22Rv1 (cell line): ENCODE measurements around the gene SMIM28.

Experiments
- ZFX ChIP-seq: fragments of 450-650 bp; IDR thresholded peaks from 2 replicates; pipeline ENCODE4 v1.6.1; 2017; ENCODE audit warnings: antibody characterized with exemption, borderline replicate concordance
- TF ChIP-seq, protein P1 (sequence below): fragments of 450-650 bp; IDR thresholded peaks from 2 replicates; pipeline ENCODE4 v1.5.1; 2017; ENCODE audit warnings: mild to moderate bottlenecking

DNA sequence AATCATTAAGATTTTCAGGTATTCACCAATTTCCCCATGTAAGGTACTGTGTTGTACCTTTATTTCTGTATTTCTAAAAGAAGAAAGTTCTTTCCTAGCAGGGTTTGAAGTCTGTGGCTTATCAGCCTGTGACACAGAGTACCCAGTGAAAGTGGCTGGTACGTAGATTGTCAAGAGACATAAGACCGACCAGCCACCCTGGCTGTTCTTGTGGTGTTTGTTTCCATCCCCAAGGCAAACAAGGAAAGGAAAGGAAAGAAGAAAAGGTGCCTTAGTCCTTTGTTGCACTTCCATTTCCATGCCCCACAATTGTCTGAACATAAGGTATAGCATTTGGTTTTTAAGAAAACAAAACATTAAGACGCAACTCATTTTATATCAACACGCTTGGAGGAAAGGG is 40.6 kb upstream of the SMIM28 start:
- TF ChIP-seq, protein P1, sequence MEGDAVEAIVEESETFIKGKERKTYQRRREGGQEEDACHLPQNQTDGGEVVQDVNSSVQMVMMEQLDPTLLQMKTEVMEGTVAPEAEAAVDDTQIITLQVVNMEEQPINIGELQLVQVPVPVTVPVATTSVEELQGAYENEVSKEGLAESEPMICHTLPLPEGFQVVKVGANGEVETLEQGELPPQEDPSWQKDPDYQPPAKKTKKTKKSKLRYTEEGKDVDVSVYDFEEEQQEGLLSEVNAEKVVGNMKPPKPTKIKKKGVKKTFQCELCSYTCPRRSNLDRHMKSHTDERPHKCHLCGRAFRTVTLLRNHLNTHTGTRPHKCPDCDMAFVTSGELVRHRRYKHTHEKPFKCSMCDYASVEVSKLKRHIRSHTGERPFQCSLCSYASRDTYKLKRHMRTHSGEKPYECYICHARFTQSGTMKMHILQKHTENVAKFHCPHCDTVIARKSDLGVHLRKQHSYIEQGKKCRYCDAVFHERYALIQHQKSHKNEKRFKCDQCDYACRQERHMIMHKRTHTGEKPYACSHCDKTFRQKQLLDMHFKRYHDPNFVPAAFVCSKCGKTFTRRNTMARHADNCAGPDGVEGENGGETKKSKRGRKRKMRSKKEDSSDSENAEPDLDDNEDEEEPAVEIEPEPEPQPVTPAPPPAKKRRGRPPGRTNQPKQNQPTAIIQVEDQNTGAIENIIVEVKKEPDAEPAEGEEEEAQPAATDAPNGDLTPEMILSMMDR = no peak
- TF ChIP-seq ZFX = no peak
